NB4 (cell line): ENCODE results near the gene SNRNP48.

Source experiments
- DNase-seq: peaks from one replicate; pipeline ENCODE4 v3.0.0; 2010; ENCODE audit warnings: low read depth
- H3K4me3 ChIP-seq: one replicate; pipeline ENCODE4 v1.5.1; 2011; ENCODE audit warnings: mild to moderate bottlenecking, low read depth, low read length, moderate library complexity
- CTCF ChIP-seq: IDR thresholded peaks from one replicate; pipeline ENCODE4 v1.5.1; 2012; ENCODE audit warnings: low read depth, low read length
- MAX ChIP-seq: IDR thresholded peaks from 2 replicates; pipeline ENCODE4 v1.6.1; 2011; ENCODE audit warnings: low read depth, low read length
- MYC ChIP-seq: IDR thresholded peaks from 2 replicates; pipeline ENCODE4 v1.6.1; 2011; ENCODE audit warnings: low read depth, low read length
- POLR2A ChIP-seq: IDR thresholded peaks from 2 replicates; pipeline ENCODE4 v1.6.1; 2011; ENCODE audit warnings: mild to moderate bottlenecking; ENCODE audit not compliant: insufficient read length; ENCODE audit errors: extremely low read depth

Gene SNRNP48

GRCh38 chr6:7568021-7568420, 22.0 kb upstream of the SNRNP48 start:
- no peak for DNase-seq
- TF ChIP-seq MYC (no peak), CTCF (no peak), MAX (no peak), POLR2A (no peak)

GRCh38 chr6:7569082-7569481, 20.9 kb upstream of the SNRNP48 start:
- H3K4me3 ChIP-seq, result no peak overlapping the region
- TF ChIP-seq MYC (no peak), CTCF (no peak), MAX (no peak), POLR2A (no peak)
- DNase-seq, result no peak

More at GRCh38 chr6:7568021-7568420, 22.0 kb upstream of the SNRNP48 start:
- H3K4me3 ChIP-seq, result no peak overlapping the region

- TF ChIP-seq POLR2A, result no peak
- no peak for TF ChIP-seq MAX
- TF ChIP-seq MYC, result no peak
- no peak for TF ChIP-seq CTCF
- no peak overlapping the region for H3K4me3 ChIP-seq
- no peak for DNase-seq
These were observed 17.6 kb upstream of the SNRNP48 start for GRCh38 chr6:7572213-7572943.

GRCh38 chr6:7574500-7574899, 15.5 kb upstream of the SNRNP48 start:
- H3K4me3 ChIP-seq, result no peak overlapping the region
- TF ChIP-seq CTCF, result no peak
- TF ChIP-seq POLR2A, result no peak
- TF ChIP-seq MYC, result no peak
- no peak for TF ChIP-seq MAX
- DNase-seq, result no peak

GRCh38 chr6:7578516-7578915, 11.5 kb upstream of the SNRNP48 start:
- TF ChIP-seq POLR2A, result no peak
- no peak for TF ChIP-seq MYC
- TF ChIP-seq CTCF, result no peak
- TF ChIP-seq MAX, result no peak
- no peak for DNase-seq
- H3K4me3 ChIP-seq, result no peak overlapping the region
